ENCODE data around the gene TGFB1I1. TPM values are rescaled to one million over a fixed set of nuclear protein-coding genes. Genes with fewer than 3 reads are reported as not detected.
"Not testable (repeated sequence)": the region's sequence is repeated elsewhere in the genome, so short reads cannot be mapped to it uniquely, and the experiment has no call there.

The TGFB1I1 gene
- 100 to 1,000 TPM in 2 of 12 donors, 10 to 100 TPM in 9, not detected in 1; 61.4 to 120 (median 76.4) TPM for polyA plus RNA-seq (ENCODE audit: insufficient read length in 12 of 12)
- long read RNA-seq, donor 1, transcript TGFB1I1-214 (10 exons, 1,770 nt) = minor isoform, 7 of 46 reads
- long read RNA-seq, donor 1, transcript TGFB1I1-203 (11 exons, 1,898 nt) = major isoform, 8 of 46 reads
- long read RNA-seq, donor 1, partial matches to known transcripts = 27 of 46 reads
- long read RNA-seq, donor 1, other reads (novel, unspliced or antisense) = 0 of 46 reads
- long read RNA-seq, donor 2, transcript TGFB1I1-214 (10 exons, 1,770 nt) = minor isoform, 16 of 57 reads
- long read RNA-seq, donor 2, transcript TGFB1I1-203 (11 exons, 1,898 nt) = major isoform, 30 of 57 reads
- long read RNA-seq, donor 2, partial matches to known transcripts = 8 of 57 reads
- long read RNA-seq, donor 2, other reads (novel, unspliced or antisense) = 0 of 57 reads
- long read RNA-seq, donor 3, transcript TGFB1I1-203 (11 exons, 1,898 nt) = major isoform, 15 of 26 reads
- long read RNA-seq, donor 3, partial matches to known transcripts = 7 of 26 reads
- long read RNA-seq, donor 3, other reads (novel, unspliced or antisense) = 0 of 26 reads
- long read RNA-seq, donor 4, transcript TGFB1I1-203 (11 exons, 1,898 nt) = major isoform, 15 of 35 reads
- long read RNA-seq, donor 4, transcript TGFB1I1-214 (10 exons, 1,770 nt) = minor isoform, 5 of 35 reads
- long read RNA-seq, donor 4, partial matches to known transcripts = 12 of 35 reads
- long read RNA-seq, donor 4, other reads (novel, unspliced or antisense) = 0 of 35 reads
- long read RNA-seq, donor 5, transcript TGFB1I1-217 (8 exons, 1,005 nt) = minor isoform, 6 of 54 reads
- long read RNA-seq, donor 5, transcript TGFB1I1-203 (11 exons, 1,898 nt) = major isoform, 23 of 54 reads
- long read RNA-seq, donor 5, transcript TGFB1I1-214 (10 exons, 1,770 nt) = minor isoform, 7 of 54 reads
- long read RNA-seq, donor 5, partial matches to known transcripts = 14 of 54 reads
- long read RNA-seq, donor 5, other reads (novel, unspliced or antisense) = 0 of 54 reads
- long read RNA-seq, donor 6, transcript TGFB1I1-203 (11 exons, 1,898 nt) = major isoform, 13 of 30 reads
- long read RNA-seq, donor 6, partial matches to known transcripts = 12 of 30 reads
- long read RNA-seq, donor 6, other reads (novel, unspliced or antisense) = 0 of 30 reads
- long read RNA-seq, donor 7, transcript TGFB1I1-203 (11 exons, 1,898 nt) = major isoform, 9 of 13 reads
- long read RNA-seq, donor 7, partial matches to known transcripts = 0 of 13 reads
- long read RNA-seq, donor 7, other reads (novel, unspliced or antisense) = 0 of 13 reads
- long read RNA-seq, donor 8, transcript TGFB1I1-214 (10 exons, 1,770 nt) = minor isoform, 7 of 69 reads
- long read RNA-seq, donor 8, transcript TGFB1I1-203 (11 exons, 1,898 nt) = major isoform, 17 of 69 reads
- long read RNA-seq, donor 8, partial matches to known transcripts = 30 of 69 reads
- long read RNA-seq, donor 8, other reads (novel, unspliced or antisense) = 10 of 69 reads
- long read RNA-seq, donor 9, partial matches to known transcripts = 0 of 6 reads
- long read RNA-seq, donor 9, other reads (novel, unspliced or antisense) = 0 of 6 reads
- long read RNA-seq, donor 10, transcript TGFB1I1-214 (10 exons, 1,770 nt) = minor isoform, 12 of 63 reads
- long read RNA-seq, donor 10, transcript TGFB1I1-203 (11 exons, 1,898 nt) = major isoform, 25 of 63 reads
- long read RNA-seq, donor 10, partial matches to known transcripts = 19 of 63 reads
- long read RNA-seq, donor 10, other reads (novel, unspliced or antisense) = 0 of 63 reads
- long read RNA-seq, donor 11, transcript TGFB1I1-203 (11 exons, 1,898 nt) = major isoform, 13 of 27 reads
- long read RNA-seq, donor 11, transcript TGFB1I1-214 (10 exons, 1,770 nt) = minor isoform, 6 of 27 reads
- long read RNA-seq, donor 11, partial matches to known transcripts = 6 of 27 reads
- long read RNA-seq, donor 11, other reads (novel, unspliced or antisense) = 0 of 27 reads

GRCh38 chr16:31471875-31472708 is at the start of gene TGFB1I1:
TGFB1I1 (plus strand) TSS chr16:31472152; CDS start chr16:31472189, 37 bp downstream.
- DNase-seq = peak; percentile 74

- DNase-seq = no peak
These were observed 48.7 kb upstream of the TGFB1I1 start for GRCh38 chr16:31423241-31423640.

- no peak for DNase-seq
These were observed 48.2 kb upstream of the TGFB1I1 start for GRCh38 chr16:31423801-31424200.

- DNase-seq = peak; percentile 51
These were observed 44.3 kb upstream of the TGFB1I1 start for GRCh38 chr16:31427441-31428278.

GRCh38 chr16:31428279-31428597 is 43.7 kb upstream of the TGFB1I1 start, which contains the start of gene COX6A2:
COX6A2 (minus strand) TSS chr16:31428360; CDS start chr16:31428325, 35 bp downstream.
- no peak for DNase-seq

- no peak for DNase-seq
These were observed 43.2 kb upstream of the TGFB1I1 start for GRCh38 chr16:31428638-31429247.

- DNase-seq = no peak
These were observed 42.6 kb upstream of the TGFB1I1 start for GRCh38 chr16:31429314-31429713.

GRCh38 chr16:31429796-31430195 is 42.2 kb upstream of the TGFB1I1 start:
- DNase-seq = no peak

GRCh38 chr16:31430380-31431052 is 41.4 kb upstream of the TGFB1I1 start:
- DNase-seq = no peak

- DNase-seq = no peak
These were observed 36.4 kb upstream of the TGFB1I1 start for GRCh38 chr16:31435341-31436220.

- no peak for DNase-seq
These were observed 35.5 kb upstream of the TGFB1I1 start for GRCh38 chr16:31436221-31437045.

GRCh38 chr16:31438414-31438813 is 33.5 kb upstream of the TGFB1I1 start:
- no peak for DNase-seq

GRCh38 chr16:31439023-31439422 is 32.9 kb upstream of the TGFB1I1 start:
- not testable (repeated sequence) for DNase-seq

- no peak for DNase-seq
These were observed 32.4 kb upstream of the TGFB1I1 start for GRCh38 chr16:31439519-31439918.

- DNase-seq = no peak
These were observed 31.3 kb upstream of the TGFB1I1 start for GRCh38 chr16:31440516-31441184.
